Measurements from ENCODE around the gene ERI3.

Gene ERI3

GRCh38 chr1:44288883-44289282 is 66.2 kb downstream of the ERI3 start:
- DNase-seq (ENCODE audit: low read depth in 2 of 2): no peak

- DNase-seq (ENCODE audit: low read depth in 2 of 2): no peak
These were observed 70.9 kb downstream of the ERI3 start for GRCh38 chr1:44284184-44284583.

GRCh38 chr1:44283524-44284173 is 71.4 kb downstream of the ERI3 start:
- DNase-seq (ENCODE audit: low read depth in 2 of 2): no peak

GRCh38 chr1:44282704-44283426 is 72.2 kb downstream of the ERI3 start:
- DNase-seq (ENCODE audit: low read depth in 2 of 2): no peak

- DNase-seq (ENCODE audit: low read depth in 2 of 2): no peak
These were observed 72.9 kb downstream of the ERI3 start for GRCh38 chr1:44281962-44282703.

- no peak for DNase-seq (ENCODE audit: low read depth in 2 of 2)
These were observed 78.2 kb downstream of the ERI3 start for GRCh38 chr1:44276901-44277300.

- DNase-seq (ENCODE audit: low read depth in 2 of 2): no peak
These were observed 79.1 kb downstream of the ERI3 start for GRCh38 chr1:44275991-44276405.

GRCh38 chr1:44275296-44275962 is 79.6 kb downstream of the ERI3 start:
- no peak for DNase-seq (ENCODE audit: low read depth in 2 of 2)

GRCh38 chr1:44273560-44274350 is 81.3 kb downstream of the ERI3 start:
- no peak for DNase-seq (ENCODE audit: low read depth in 2 of 2)

- no peak for DNase-seq (ENCODE audit: low read depth in 2 of 2)
These were observed 82.1 kb downstream of the ERI3 start for GRCh38 chr1:44272992-44273391.

- DNase-seq (ENCODE audit: low read depth in 2 of 2): no peak
These were observed 83.4 kb downstream of the ERI3 start for GRCh38 chr1:44271646-44272045.

- no peak for DNase-seq (ENCODE audit: low read depth in 2 of 2)
These were observed 84.1 kb downstream of the ERI3 start for GRCh38 chr1:44270686-44271628.

- no peak for DNase-seq (ENCODE audit: low read depth in 2 of 2)
These were observed 87.0 kb downstream of the ERI3 start for GRCh38 chr1:44268054-44268453.

- no peak for DNase-seq (ENCODE audit: low read depth in 2 of 2)
These were observed 87.6 kb downstream of the ERI3 start for GRCh38 chr1:44267438-44267837.

GRCh38 chr1:44266400-44267344 is 88.4 kb downstream of the ERI3 start:
- DNase-seq (ENCODE audit: low read depth in 2 of 2): no peak

GRCh38 chr1:44265656-44266358 is 89.2 kb downstream of the ERI3 start:
- DNase-seq (ENCODE audit: low read depth in 2 of 2): no peak

GRCh38 chr1:44264451-44264771 is 90.6 kb downstream of the ERI3 start:
- DNase-seq (ENCODE audit: low read depth in 2 of 2): no peak

GRCh38 chr1:44263568-44264450 is 91.2 kb downstream of the ERI3 start:
- DNase-seq (ENCODE audit: low read depth in 2 of 2): no peak

All from stimulated activated CD4-positive, alpha-beta T cell treated with anti-CD3 and anti-CD28 coated beads, Interleukin-15, amount 100 ng/mL, for 48 hours (primary cell).